ENCODE measurements around the gene CLCNKA.
"Not testable (repeated sequence)": the region's sequence is repeated elsewhere in the genome, so short reads cannot be mapped to it uniquely, and the experiment has no call there.

Gene CLCNKA

GRCh38 chr1:16029288-16029687 lies 7.5 kb downstream of the CLCNKA start:
- Histone ChIP-seq H3K4me3 (ENCODE audit: low read depth, low read length) (no peak overlapping the region), H3K36me3 (ENCODE audit: control insufficient read depth, insufficient read depth, low read length) (no peaks in the 10 kb centered on the region), H3K27ac (ENCODE audit: low read depth, low read length) (no peak overlapping the region), H3K9me3 (ENCODE audit: control insufficient read depth, insufficient read depth, low read length) (no peaks in the 10 kb centered on the region), H3K9ac (ENCODE audit: low read depth, low read length) (no peak overlapping the region), H3K4me1 (ENCODE audit: control insufficient read depth, insufficient read depth, low read length) (peaks cover 10% of the 10 kb centered on the region; the same call in 1 of the 2 replicates), H3K27me3 (ENCODE audit: control insufficient read depth, insufficient read depth, low read length) (peaks cover 7% of the 10 kb centered on the region)

GRCh38 chr1:16031551-16031950 lies 9.7 kb downstream of the CLCNKA start:
- H3K36me3 ChIP-seq (ENCODE audit: control insufficient read depth, insufficient read depth, low read length): no peaks in the 10 kb centered on the region
- H3K27me3 ChIP-seq (ENCODE audit: control insufficient read depth, insufficient read depth, low read length): no peaks in the 10 kb centered on the region

GRCh38 chr1:16032388-16033102 lies 10.7 kb downstream of the CLCNKA start:
- H3K9ac ChIP-seq (ENCODE audit: low read depth, low read length): no peak overlapping the region
- no peak overlapping the region for H3K27ac ChIP-seq (ENCODE audit: low read depth, low read length)
- peaks cover 10% of the 10 kb centered on the region; the same call in 1 of the 2 replicates for H3K4me1 ChIP-seq (ENCODE audit: control insufficient read depth, insufficient read depth, low read length)
- H3K9me3 ChIP-seq (ENCODE audit: control insufficient read depth, insufficient read depth, low read length): no peaks in the 10 kb centered on the region
- H3K27me3 ChIP-seq (ENCODE audit: control insufficient read depth, insufficient read depth, low read length): no peaks in the 10 kb centered on the region
- no peaks in the 10 kb centered on the region for H3K36me3 ChIP-seq (ENCODE audit: control insufficient read depth, insufficient read depth, low read length)
- no peak overlapping the region for H3K4me3 ChIP-seq (ENCODE audit: low read depth, low read length)

More at GRCh38 chr1:16031551-16031950, 9.7 kb downstream of the CLCNKA start:
- Histone ChIP-seq H3K9ac (ENCODE audit: low read depth, low read length) (no peak overlapping the region), H3K9me3 (ENCODE audit: control insufficient read depth, insufficient read depth, low read length) (no peaks in the 10 kb centered on the region), H3K27ac (ENCODE audit: low read depth, low read length) (no peak overlapping the region), H3K4me3 (ENCODE audit: low read depth, low read length) (no peak overlapping the region), H3K4me1 (ENCODE audit: control insufficient read depth, insufficient read depth, low read length) (peaks cover 10% of the 10 kb centered on the region; the same call in 1 of the 2 replicates)

GRCh38 chr1:16033103-16033632 lies 11.3 kb downstream of the CLCNKA start:
- not testable (repeated sequence) for H3K27ac ChIP-seq (ENCODE audit: low read depth, low read length); H3K9me3 ChIP-seq (ENCODE audit: control insufficient read depth, insufficient read depth, low read length); H3K36me3 ChIP-seq (ENCODE audit: control insufficient read depth, insufficient read depth, low read length); H3K9ac ChIP-seq (ENCODE audit: low read depth, low read length); H3K4me3 ChIP-seq (ENCODE audit: low read depth, low read length); H3K4me1 ChIP-seq (ENCODE audit: control insufficient read depth, insufficient read depth, low read length); H3K27me3 ChIP-seq (ENCODE audit: control insufficient read depth, insufficient read depth, low read length)

GRCh38 chr1:16036461-16036860 lies 14.6 kb downstream of the CLCNKA start:
- not testable (repeated sequence) for H3K9ac ChIP-seq (ENCODE audit: low read depth, low read length); H3K36me3 ChIP-seq (ENCODE audit: control insufficient read depth, insufficient read depth, low read length); H3K27me3 ChIP-seq (ENCODE audit: control insufficient read depth, insufficient read depth, low read length); H3K9me3 ChIP-seq (ENCODE audit: control insufficient read depth, insufficient read depth, low read length); H3K4me1 ChIP-seq (ENCODE audit: control insufficient read depth, insufficient read depth, low read length); H3K27ac ChIP-seq (ENCODE audit: low read depth, low read length); H3K4me3 ChIP-seq (ENCODE audit: low read depth, low read length)

GRCh38 chr1:16038620-16038912 lies 16.7 kb downstream of the CLCNKA start:
- Histone ChIP-seq H3K36me3 (ENCODE audit: control insufficient read depth, insufficient read depth, low read length) (no peaks in the 10 kb centered on the region), H3K9ac (ENCODE audit: low read depth, low read length) (no peak overlapping the region), H3K4me3 (ENCODE audit: low read depth, low read length) (no peak overlapping the region), H3K27ac (ENCODE audit: low read depth, low read length) (no peak overlapping the region), H3K9me3 (ENCODE audit: control insufficient read depth, insufficient read depth, low read length) (no peaks in the 10 kb centered on the region), H3K4me1 (ENCODE audit: control insufficient read depth, insufficient read depth, low read length) (no peaks in the 10 kb centered on the region), H3K27me3 (ENCODE audit: control insufficient read depth, insufficient read depth, low read length) (no peaks in the 10 kb centered on the region)

GRCh38 chr1:16039871-16040270 lies 18.0 kb downstream of the CLCNKA start:
- not testable (repeated sequence) for H3K9me3 ChIP-seq (ENCODE audit: control insufficient read depth, insufficient read depth, low read length); H3K36me3 ChIP-seq (ENCODE audit: control insufficient read depth, insufficient read depth, low read length); H3K4me1 ChIP-seq (ENCODE audit: control insufficient read depth, insufficient read depth, low read length); H3K27me3 ChIP-seq (ENCODE audit: control insufficient read depth, insufficient read depth, low read length); H3K9ac ChIP-seq (ENCODE audit: low read depth, low read length); H3K27ac ChIP-seq (ENCODE audit: low read depth, low read length); H3K4me3 ChIP-seq (ENCODE audit: low read depth, low read length)

GRCh38 chr1:16041200-16041599 lies 19.4 kb downstream of the CLCNKA start:
- Histone ChIP-seq H3K27ac (ENCODE audit: low read depth, low read length) (no peak overlapping the region), H3K4me3 (ENCODE audit: low read depth, low read length) (no peak overlapping the region), H3K9ac (ENCODE audit: low read depth, low read length) (no peak overlapping the region), H3K36me3 (ENCODE audit: control insufficient read depth, insufficient read depth, low read length) (no peaks in the 10 kb centered on the region), H3K9me3 (ENCODE audit: control insufficient read depth, insufficient read depth, low read length) (no peaks in the 10 kb centered on the region), H3K4me1 (ENCODE audit: control insufficient read depth, insufficient read depth, low read length) (no peaks in the 10 kb centered on the region), H3K27me3 (ENCODE audit: control insufficient read depth, insufficient read depth, low read length) (no peaks in the 10 kb centered on the region)

GRCh38 chr1:16042096-16042495 lies 20.3 kb downstream of the CLCNKA start:
- H3K36me3 ChIP-seq (ENCODE audit: control insufficient read depth, insufficient read depth, low read length): no peaks in the 10 kb centered on the region
- H3K27me3 ChIP-seq (ENCODE audit: control insufficient read depth, insufficient read depth, low read length): no peaks in the 10 kb centered on the region; the same call in 1 of the 2 replicates
- H3K4me3 ChIP-seq (ENCODE audit: low read depth, low read length): no peak overlapping the region
- H3K9ac ChIP-seq (ENCODE audit: low read depth, low read length): no peak overlapping the region
- no peaks in the 10 kb centered on the region for H3K9me3 ChIP-seq (ENCODE audit: control insufficient read depth, insufficient read depth, low read length)
- H3K4me1 ChIP-seq (ENCODE audit: control insufficient read depth, insufficient read depth, low read length): no peaks in the 10 kb centered on the region
- H3K27ac ChIP-seq (ENCODE audit: low read depth, low read length): no peak overlapping the region

- H3K27me3 ChIP-seq (ENCODE audit: control insufficient read depth, insufficient read depth, low read length); H3K36me3 ChIP-seq (ENCODE audit: control insufficient read depth, insufficient read depth, low read length): not testable (repeated sequence)
Observed at GRCh38 chr1:16042654-16043053, 20.8 kb downstream of the CLCNKA start.

GRCh38 chr1:16043521-16043920 lies 21.7 kb downstream of the CLCNKA start, which contains the start of gene CLCNKB:
TSS of gene CLCNKB (plus strand) at chr1:16043782. CDS start at chr1:16044493, 711 bp downstream.
- Histone ChIP-seq H3K36me3 (ENCODE audit: control insufficient read depth, insufficient read depth, low read length) (no peaks in the 10 kb centered on the region), H3K4me1 (ENCODE audit: control insufficient read depth, insufficient read depth, low read length) (no peaks in the 10 kb centered on the region), H3K27ac (ENCODE audit: low read depth, low read length) (no peak within 1 kb of the TSS), H3K4me3 (ENCODE audit: low read depth, low read length) (no peak within 1 kb of the TSS), H3K9ac (ENCODE audit: low read depth, low read length) (no peak within 1 kb of the TSS), H3K9me3 (ENCODE audit: control insufficient read depth, insufficient read depth, low read length) (no peaks in the 10 kb centered on the region), H3K27me3 (ENCODE audit: control insufficient read depth, insufficient read depth, low read length) (peaks cover 6% of the 10 kb centered on the region; the same call in 1 of the 2 replicates)

More at GRCh38 chr1:16042654-16043053, 20.8 kb downstream of the CLCNKA start:
- H3K4me1 ChIP-seq (ENCODE audit: control insufficient read depth, insufficient read depth, low read length); H3K9ac ChIP-seq (ENCODE audit: low read depth, low read length); H3K27ac ChIP-seq (ENCODE audit: low read depth, low read length); H3K9me3 ChIP-seq (ENCODE audit: control insufficient read depth, insufficient read depth, low read length); H3K4me3 ChIP-seq (ENCODE audit: low read depth, low read length): not testable (repeated sequence)

All from HUES48 (cell line).